ENCODE results near the gene PPP2R2C.

The PPP2R2C gene

GRCh38 chr4:6387946-6388345, 84.5 kb downstream of the PPP2R2C start:
- H3K27me3 ChIP-seq = no peaks in the 10 kb centered on the region

DNA sequence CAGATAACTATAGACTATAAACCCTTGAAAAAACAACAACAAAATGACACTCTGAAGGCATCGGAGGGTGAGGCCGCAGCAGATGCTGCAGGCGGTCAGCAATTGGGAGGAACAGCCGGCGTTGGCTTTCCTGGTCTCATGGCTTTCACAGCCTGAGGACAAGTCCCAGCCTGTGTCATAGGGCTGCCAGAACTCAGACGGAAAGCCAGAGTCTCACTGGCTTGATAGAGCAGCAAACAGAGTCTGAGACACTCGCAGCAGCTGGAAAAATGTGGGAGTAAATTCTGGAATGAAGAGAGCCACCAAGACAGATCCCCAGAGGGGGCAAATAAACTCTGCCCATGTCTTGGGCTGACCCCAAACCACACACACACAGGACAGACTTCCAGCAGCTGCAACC, 86.3 kb downstream of the PPP2R2C start:
- no peaks in the 10 kb centered on the region for H3K4me1 ChIP-seq
- no peak overlapping the region for H3K4me3 ChIP-seq (ENCODE audit: low read depth, low read length)
- no peak for DNase-seq
- H3K9me3 ChIP-seq = no peaks in the 10 kb centered on the region
- H3K27me3 ChIP-seq = no peaks in the 10 kb centered on the region
- no peak for TF ChIP-seq CTCF (IDR thresholded peaks at IDR 0.05; ENCODE audit: low read depth, low read length)
- no peaks in the 10 kb centered on the region for H3K36me3 ChIP-seq

More at GRCh38 chr4:6387946-6388345, 84.5 kb downstream of the PPP2R2C start:
- no peak overlapping the region for H3K4me3 ChIP-seq (ENCODE audit: low read depth, low read length)
- TF ChIP-seq CTCF (IDR thresholded peaks at IDR 0.05; ENCODE audit: low read depth, low read length) = no peak
- no peaks in the 10 kb centered on the region for H3K36me3 ChIP-seq
- no peak for DNase-seq
- H3K4me1 ChIP-seq = no peaks in the 10 kb centered on the region
- no peaks in the 10 kb centered on the region for H3K9me3 ChIP-seq

- H3K4me3 ChIP-seq (ENCODE audit: low read depth, low read length) = no peak overlapping the region
- no peak for DNase-seq
- TF ChIP-seq CTCF (IDR thresholded peaks at IDR 0.05; ENCODE audit: low read depth, low read length) = no peak
- H3K36me3 ChIP-seq = no peaks in the 10 kb centered on the region
- no peaks in the 10 kb centered on the region for H3K27me3 ChIP-seq
- H3K4me1 ChIP-seq = no peaks in the 10 kb centered on the region
- no peaks in the 10 kb centered on the region for H3K9me3 ChIP-seq
Observed at GRCh38 chr4:6385288-6385687, 87.1 kb downstream of the PPP2R2C start.

- no peak for DNase-seq
- Histone ChIP-seq H3K4me1 (no peaks in the 10 kb centered on the region), H3K36me3 (no peaks in the 10 kb centered on the region), H3K27me3 (no peaks in the 10 kb centered on the region), H3K4me3 (ENCODE audit: low read depth, low read length) (no peak overlapping the region), H3K9me3 (no peaks in the 10 kb centered on the region)
- TF ChIP-seq CTCF (IDR thresholded peaks at IDR 0.05; ENCODE audit: low read depth, low read length) = no peak
Observed at GRCh38 chr4:6384541-6384940, 87.9 kb downstream of the PPP2R2C start.

- Histone ChIP-seq H3K27me3 (no peaks in the 10 kb centered on the region), H3K4me1 (no peaks in the 10 kb centered on the region)
Observed at GRCh38 chr4:6383929-6384328, 88.5 kb downstream of the PPP2R2C start.

GRCh38 chr4:6383009-6383404, 89.4 kb downstream of the PPP2R2C start:
- Histone ChIP-seq H3K36me3 (no peaks in the 10 kb centered on the region), H3K4me3 (ENCODE audit: low read depth, low read length) (no peak overlapping the region), H3K27me3 (no peaks in the 10 kb centered on the region), H3K4me1 (no peaks in the 10 kb centered on the region), H3K9me3 (no peaks in the 10 kb centered on the region)
- no peak for DNase-seq
- TF ChIP-seq CTCF (IDR thresholded peaks at IDR 0.05; ENCODE audit: low read depth, low read length) = no peak

More at GRCh38 chr4:6383929-6384328, 88.5 kb downstream of the PPP2R2C start:
- Histone ChIP-seq H3K36me3 (no peaks in the 10 kb centered on the region), H3K9me3 (no peaks in the 10 kb centered on the region), H3K4me3 (ENCODE audit: low read depth, low read length) (no peak overlapping the region)
- DNase-seq = no peak
- no peak for TF ChIP-seq CTCF (IDR thresholded peaks at IDR 0.05; ENCODE audit: low read depth, low read length)
